HG03039 (cell line): ENCODE data around the gene FAM83F.

Experiments used
- ATAC-seq: cut with Tn5 transposase; IDR thresholded peaks from one replicate; pipeline ENCODE4 v1.9.1; 2021; ENCODE audit warnings: mild to moderate bottlenecking, moderate library complexity; ENCODE audit not compliant: unreplicated experiment

Gene FAM83F

GRCh38 chr22:40033586-40034380, 39.0 kb downstream of the FAM83F start:
- ATAC-seq: no peak

DNA sequence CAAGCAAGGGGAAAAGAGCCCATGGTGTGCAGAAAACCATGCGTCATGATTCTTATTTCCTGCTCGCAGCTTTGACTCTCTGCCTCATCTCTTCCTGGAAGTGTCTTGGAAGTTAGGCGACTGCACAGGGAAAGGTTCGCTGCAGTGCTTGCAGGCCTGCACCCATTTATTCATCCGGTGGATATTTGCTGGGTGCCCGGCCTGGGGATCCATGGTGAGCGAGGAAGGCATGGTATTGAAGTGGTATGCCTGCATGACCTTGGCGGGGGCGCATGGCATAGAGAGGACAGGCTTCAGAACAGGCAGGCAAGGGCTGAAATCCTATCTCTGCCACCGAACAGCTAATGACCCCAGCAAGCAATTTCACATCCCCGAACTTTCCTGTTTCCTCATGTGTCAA, 40.6 kb downstream of the FAM83F start:
- no peak for ATAC-seq

DNA sequence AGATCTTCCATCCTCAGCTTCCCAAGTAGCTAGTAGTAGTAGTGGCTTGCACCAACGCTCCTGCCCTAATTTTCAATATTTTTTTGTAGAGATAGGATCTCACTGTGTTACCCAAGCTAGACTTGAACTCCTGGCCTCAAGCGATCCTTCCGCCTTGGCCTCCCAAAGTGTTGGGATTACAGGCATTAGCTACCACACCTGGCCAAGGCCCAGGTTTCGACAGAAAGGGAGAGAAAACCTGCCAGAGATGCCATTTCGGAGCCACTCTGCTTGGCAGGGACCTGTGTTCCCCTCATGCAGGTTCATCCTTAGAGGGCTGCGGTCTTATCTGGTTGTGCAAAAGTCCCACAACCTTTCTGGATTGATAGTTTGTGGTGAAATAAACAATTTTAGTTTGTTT, 41.4 kb downstream of the FAM83F start:
- ATAC-seq: no peak

GRCh38 chr22:40036591-40037225, 42.0 kb downstream of the FAM83F start:
- no peak for ATAC-seq

GRCh38 chr22:40037320-40037719, 42.6 kb downstream of the FAM83F start:
- ATAC-seq: no peak

DNA sequence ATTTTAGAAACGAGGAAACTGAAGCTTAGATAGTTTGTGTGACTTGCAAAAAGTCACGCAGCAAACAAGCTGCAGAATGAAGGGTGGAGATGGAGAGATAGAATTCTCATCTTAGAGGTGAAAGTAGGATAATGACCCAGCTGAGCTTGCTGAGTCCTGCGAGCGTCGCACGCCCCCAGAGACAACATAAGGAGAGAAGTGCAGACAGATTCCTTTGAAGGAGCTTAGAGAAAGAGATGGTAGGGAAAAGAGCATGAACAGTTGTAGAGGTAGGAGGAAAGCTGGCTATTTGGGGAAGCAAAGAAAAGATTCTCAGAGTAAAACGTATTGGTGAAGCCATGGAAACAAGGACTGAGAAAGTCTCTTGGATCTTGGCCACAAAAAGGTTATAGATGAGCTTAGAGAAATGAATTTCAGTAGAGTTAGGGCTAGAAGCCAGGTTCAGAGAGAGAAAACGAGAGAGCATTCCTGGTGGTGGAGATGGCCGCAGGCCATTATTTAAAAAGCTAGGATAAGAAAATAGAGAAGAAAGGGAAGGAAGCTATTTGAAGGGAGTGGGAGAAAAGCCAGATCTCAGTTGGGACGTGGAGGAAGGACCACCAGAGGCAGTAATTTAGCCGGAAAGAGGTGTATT, 44.8 kb downstream of the FAM83F start:
- ATAC-seq: no peak

DNA sequence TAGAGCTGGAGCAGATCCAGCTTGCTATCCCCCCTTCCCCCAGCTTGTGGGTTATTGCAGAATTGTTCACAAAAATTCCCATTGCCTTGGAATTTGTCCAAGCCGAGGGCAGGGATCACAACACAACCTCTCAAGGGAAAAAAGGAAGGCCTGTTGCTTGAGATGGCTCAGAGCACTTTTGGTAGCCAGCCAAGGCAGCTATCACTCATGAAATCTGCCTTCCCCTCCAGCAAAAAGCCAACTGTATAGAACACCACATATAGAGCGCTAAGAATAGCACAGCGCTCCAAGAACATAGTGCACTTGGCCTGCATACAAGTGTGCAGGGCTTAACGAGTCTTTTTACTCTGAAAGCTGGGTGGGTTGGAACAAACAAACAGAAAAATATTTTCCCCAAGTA, 46.2 kb downstream of the FAM83F start:
- no peak for ATAC-seq

GRCh38 chr22:40041366-40042137, 46.8 kb downstream of the FAM83F start:
- no peak for ATAC-seq

DNA sequence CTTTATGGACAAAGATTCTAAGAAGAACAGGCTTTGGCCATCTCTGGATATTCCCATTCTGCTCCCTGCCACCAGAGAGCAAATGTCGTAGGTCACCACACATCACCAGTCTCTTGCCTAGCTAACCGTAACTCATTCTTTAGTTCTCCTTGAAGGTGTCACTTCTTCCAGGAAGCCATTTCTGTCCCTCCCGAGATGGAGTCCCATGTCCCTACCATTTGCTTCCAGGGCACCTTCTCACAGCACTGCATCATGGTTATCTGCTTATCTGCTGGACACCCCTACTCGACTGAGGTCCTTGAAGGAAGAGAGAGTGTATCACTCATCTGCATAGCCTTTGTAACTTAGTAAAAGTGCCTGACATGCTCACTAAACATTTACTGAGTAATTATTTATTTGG, 47.6 kb downstream of the FAM83F start:
- ATAC-seq: no peak

- no peak for ATAC-seq
These were observed 48.3 kb downstream of the FAM83F start for GRCh38 chr22:40043081-40043480.

GRCh38 chr22:40043793-40044101, 49.0 kb downstream of the FAM83F start:
- no peak for ATAC-seq

- ATAC-seq: peak; percentile 84
These were observed 49.5 kb downstream of the FAM83F start for GRCh38 chr22:40044102-40044869.

DNA sequence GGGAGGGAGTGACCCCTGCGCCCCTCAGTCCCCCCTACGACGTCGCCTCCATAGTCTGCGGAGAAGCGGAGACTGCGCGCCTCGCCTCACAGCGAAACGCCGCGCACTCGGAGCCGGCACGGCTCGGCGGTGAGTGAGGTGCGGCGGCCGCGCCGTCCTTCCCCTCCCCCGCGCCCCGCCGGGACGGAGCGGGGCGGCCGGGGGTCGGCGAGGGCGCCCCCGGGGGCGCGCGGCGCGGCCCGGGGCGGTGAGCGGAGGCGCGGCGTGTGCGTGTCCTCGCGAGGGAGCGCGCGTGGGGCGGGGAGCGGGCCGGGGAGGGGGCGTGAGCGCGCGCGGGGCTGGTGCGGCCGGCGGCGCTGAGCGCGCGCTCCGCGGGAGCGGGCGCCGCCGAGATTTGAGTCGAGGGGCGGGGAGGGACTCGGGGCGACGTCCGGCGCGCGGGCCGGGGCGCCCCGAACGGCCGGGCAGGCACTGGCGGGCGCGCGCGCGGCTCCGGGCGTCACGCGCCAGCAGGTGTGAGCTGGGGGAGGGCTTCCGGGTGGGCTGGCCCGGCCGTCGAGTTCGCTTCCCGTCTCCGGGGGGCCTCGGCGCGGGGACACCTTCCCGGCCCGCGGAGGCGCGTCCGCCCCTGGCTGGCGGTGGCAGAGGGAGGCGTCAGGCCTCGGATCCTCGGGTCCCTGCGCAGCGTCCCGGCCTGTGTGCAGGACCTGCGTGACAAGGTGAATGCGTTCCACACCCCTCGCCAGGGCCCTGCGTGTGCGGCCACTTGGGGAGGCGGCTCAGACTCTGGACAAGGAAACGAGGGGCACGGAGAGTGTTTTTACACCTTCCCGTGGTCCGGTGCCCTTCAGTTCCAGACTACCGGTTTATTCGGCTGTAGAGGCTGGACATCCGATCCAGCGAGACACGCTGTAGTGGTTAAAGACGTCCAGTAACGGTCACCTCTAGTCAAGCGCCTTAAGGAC, 50.4 kb downstream of the FAM83F start:
- peak; percentile 22 for ATAC-seq

GRCh38 chr22:40046126-40046525, 51.4 kb downstream of the FAM83F start:
- no peak for ATAC-seq

GRCh38 chr22:40050258-40050657, 55.5 kb downstream of the FAM83F start:
- ATAC-seq: peak; percentile 73

- no peak for ATAC-seq
These were observed 56.6 kb downstream of the FAM83F start for GRCh38 chr22:40051322-40051721.

DNA sequence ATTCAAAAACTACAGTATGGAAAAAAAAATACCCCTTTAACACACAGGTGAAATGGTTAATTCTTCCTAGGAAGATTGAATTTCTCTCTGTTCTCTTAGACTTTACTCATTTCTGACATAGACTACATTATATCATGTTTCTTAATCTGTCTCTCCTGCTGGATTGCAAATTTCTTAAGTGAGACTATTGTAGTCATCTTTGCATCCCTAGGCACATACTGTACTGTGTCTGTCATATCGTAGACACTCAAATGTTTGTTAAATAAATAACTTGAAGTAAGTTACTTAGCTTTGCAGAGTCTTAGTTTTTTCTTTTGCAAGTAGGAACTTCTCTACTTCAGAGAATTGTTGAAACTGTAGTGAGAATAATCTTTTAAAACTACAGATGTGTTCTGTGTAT, 58.7 kb downstream of the FAM83F start:
- ATAC-seq: no peak

- ATAC-seq: no peak
These were observed 59.7 kb downstream of the FAM83F start for GRCh38 chr22:40054486-40054885.

DNA sequence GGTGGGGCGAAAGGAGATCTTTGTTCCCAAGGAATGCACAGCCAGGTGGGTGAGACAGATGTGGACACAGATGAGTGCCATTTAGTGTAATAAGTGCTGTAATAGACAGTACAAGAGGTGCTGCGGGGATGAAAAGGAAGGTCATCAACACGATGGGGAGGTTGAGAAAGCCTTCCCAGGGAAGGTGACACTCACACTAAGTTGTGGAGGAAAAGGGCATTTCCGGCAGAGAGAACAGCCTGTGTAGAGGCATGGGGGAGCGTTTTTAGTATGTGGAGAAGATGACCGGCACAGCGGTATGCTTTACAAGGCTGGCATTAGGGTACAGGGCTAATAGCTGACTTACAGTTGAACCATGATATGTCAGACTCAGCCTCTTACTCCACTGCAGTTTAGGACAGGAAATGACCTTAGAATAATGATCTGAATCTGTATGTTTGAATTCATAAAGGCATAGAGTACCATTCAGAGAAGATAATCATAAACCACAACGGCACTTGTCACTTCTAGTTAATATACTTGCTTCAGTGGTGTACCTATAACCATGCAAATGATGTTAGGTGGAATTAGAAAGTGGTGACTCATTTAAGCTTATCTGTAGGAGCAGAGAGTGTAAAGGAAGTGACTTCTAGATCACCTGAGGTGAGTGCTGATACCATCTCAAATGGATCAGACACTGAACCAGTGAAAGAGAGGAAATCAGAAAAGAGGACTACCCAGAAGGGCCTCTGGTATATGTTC, 60.6 kb downstream of the FAM83F start:
- ATAC-seq: no peak
